Hematopoietic multipotent progenitor cell treated with erythropoietin and hydrocortisone succinate and interleukin-3 and kit ligand, for 4 days (in vitro differentiated cells): ENCODE results near the gene DGUOK.
A peak's percentile ranks its signal among the peaks of the same experiment; 100 is the strongest.
"Not testable (repeated sequence)": the region's sequence is repeated elsewhere in the genome, so short reads cannot be mapped to it uniquely, and the experiment has no call there.

ENCODE experiments used
- DNase-seq: peaks from one replicate; pipeline ENCODE4 v3.0.0-alpha.2; 2015

Gene DGUOK

GRCh38 chr2:73901143-73901542 lies 25.5 kb upstream of the DGUOK start:
- no peak for DNase-seq

GRCh38 chr2:73902284-73902683 lies 24.4 kb upstream of the DGUOK start:
- DNase-seq = no peak

GRCh38 chr2:73903313-73903712 lies 23.4 kb upstream of the DGUOK start:
- DNase-seq = no peak

GRCh38 chr2:73903949-73904613 lies 22.6 kb upstream of the DGUOK start:
- DNase-seq = not testable (repeated sequence)

GRCh38 chr2:73904952-73905351 lies 21.7 kb upstream of the DGUOK start:
- DNase-seq = no peak

- DNase-seq = no peak
Measured at GRCh38 chr2:73906847-73907505, 19.7 kb upstream of the DGUOK start.

GRCh38 chr2:73907840-73908452 lies 18.7 kb upstream of the DGUOK start:
- peak; percentile 73 for DNase-seq

- no peak for DNase-seq
Measured at GRCh38 chr2:73908689-73909652, 17.7 kb upstream of the DGUOK start.

- no peak for DNase-seq
Measured at GRCh38 chr2:73910873-73911547, 15.7 kb upstream of the DGUOK start.

- DNase-seq = no peak
Measured at GRCh38 chr2:73911548-73912208, 15.0 kb upstream of the DGUOK start.

- DNase-seq = no peak
Measured at GRCh38 chr2:73913414-73914054, 13.1 kb upstream of the DGUOK start.

GRCh38 chr2:73914667-73915066 lies 12.0 kb upstream of the DGUOK start:
- DNase-seq = no peak

GRCh38 chr2:73915437-73915993 lies 11.2 kb upstream of the DGUOK start:
- no peak for DNase-seq

GRCh38 chr2:73916666-73917065 lies 10.0 kb upstream of the DGUOK start:
- DNase-seq = no peak

GRCh38 chr2:73917296-73917695 lies 9.4 kb upstream of the DGUOK start:
- no peak for DNase-seq

GRCh38 chr2:73917696-73918207 lies 8.9 kb upstream of the DGUOK start:
- no peak for DNase-seq

- no peak for DNase-seq
Measured at GRCh38 chr2:73918856-73919255, 7.8 kb upstream of the DGUOK start.

- no peak for DNase-seq
Measured at GRCh38 chr2:73919596-73920228, 7.0 kb upstream of the DGUOK start.

- peak; percentile 83 for DNase-seq
Measured at GRCh38 chr2:73920577-73921545, 5.8 kb upstream of the DGUOK start.
